SK-N-MC (cell line): ENCODE data around the gene EFNA4.

Experiments used
- DNase-seq: peaks from one replicate; pipeline ENCODE4 v3.0.0-alpha.2; 2011; ENCODE audit warnings: low read depth, low spot score
- H3K27ac ChIP-seq: fragments of 200-600 bp; sonication (generic); 2 replicates; pipeline ENCODE4 v1.5.1; 2016; ENCODE audit warnings: mixed run types
- H3K36me3 ChIP-seq: fragments of 200-600 bp; sonication (generic); 2 replicates; pipeline ENCODE4 v1.6.1; 2017; ENCODE audit warnings: antibody characterized with exemption, low read length, mixed read lengths; ENCODE audit not compliant: insufficient read depth
- H3K4me3 ChIP-seq: fragments of 200-600 bp; sonication (generic); 2 replicates; pipeline ENCODE4 v1.5.1; 2016
- H3K9ac ChIP-seq: fragments of 200-600 bp; sonication (generic); 2 replicates; pipeline ENCODE4 v1.8.0; 2017; ENCODE audit warnings: mixed run types, mixed read lengths; ENCODE audit not compliant: insufficient read length
- H3K9me3 ChIP-seq: fragments of 200-600 bp; sonication (generic); 2 replicates; pipeline ENCODE4 v1.6.1; 2017; ENCODE audit warnings: low read depth, mild to moderate bottlenecking, antibody characterized with exemption, low read length, moderate library complexity, mixed read lengths
- EZH2 ChIP-seq: fragments of 200-600 bp; sonication (generic); IDR thresholded peaks from one replicate; pipeline ENCODE4 v1.6.1; 2017; ENCODE audit warnings: antibody characterized with exemption
- FOXP2 ChIP-seq: optimal IDR thresholded peaks from 2 replicates; pipeline ENCODE3; 2011; ENCODE audit warnings: mild to moderate bottlenecking, moderate library complexity; ENCODE audit not compliant: insufficient read depth; ENCODE audit errors: extremely low read length, control extremely low read depth
- POLR2AphosphoS5 ChIP-seq: IDR thresholded peaks from 2 replicates; pipeline ENCODE4 v1.6.1; 2012; ENCODE audit warnings: mild to moderate bottlenecking, low read depth, low read length, borderline replicate concordance

EFNA4 gene

GRCh38 chr1:155038602-155039307 lies 24.8 kb upstream of the EFNA4 start:
- no peak for TF ChIP-seq FOXP2
- TF ChIP-seq POLR2AphosphoS5 = no peak
- TF ChIP-seq EZH2 = no peak
- Histone ChIP-seq H3K9ac (no peak overlapping the region), H3K36me3 (no peaks in the 10 kb centered on the region), H3K9me3 (no peaks in the 10 kb centered on the region), H3K27ac (no peak overlapping the region), H3K4me3 (no peak overlapping the region)
- no peak for DNase-seq

- Histone ChIP-seq H3K36me3 (no peaks in the 10 kb centered on the region), H3K9ac (no peak overlapping the region), H3K27ac (no peak overlapping the region), H3K4me3 (no peak overlapping the region), H3K9me3 (no peaks in the 10 kb centered on the region)
- TF ChIP-seq POLR2AphosphoS5 (no peak), FOXP2 (no peak), EZH2 (no peak)
- no peak for DNase-seq
These were observed 24.3 kb upstream of the EFNA4 start for GRCh38 chr1:155039308-155039669.

- no peak for TF ChIP-seq EZH2
- no peak for TF ChIP-seq FOXP2
- no peak for TF ChIP-seq POLR2AphosphoS5
- no peaks in the 10 kb centered on the region for H3K9me3 ChIP-seq
- DNase-seq = no peak
- no peak overlapping the region for H3K27ac ChIP-seq
- no peaks in the 10 kb centered on the region for H3K36me3 ChIP-seq
- no peak overlapping the region for H3K4me3 ChIP-seq
- H3K9ac ChIP-seq = no peak overlapping the region
These were observed 23.0 kb upstream of the EFNA4 start for GRCh38 chr1:155040358-155041093.

GRCh38 chr1:155042789-155043188 lies 20.8 kb upstream of the EFNA4 start:
- H3K9ac ChIP-seq = no peak overlapping the region
- H3K36me3 ChIP-seq = no peaks in the 10 kb centered on the region
- TF ChIP-seq EZH2 (no peak), FOXP2 (no peak), POLR2AphosphoS5 (no peak)
- H3K27ac ChIP-seq = no peak overlapping the region
- H3K4me3 ChIP-seq = no peak overlapping the region
- DNase-seq = no peak
- no peaks in the 10 kb centered on the region for H3K9me3 ChIP-seq

GRCh38 chr1:155043301-155043702 lies 20.2 kb upstream of the EFNA4 start:
- Histone ChIP-seq H3K9ac (no peak overlapping the region), H3K36me3 (no peaks in the 10 kb centered on the region), H3K27ac (no peak overlapping the region), H3K4me3 (no peak overlapping the region), H3K9me3 (no peaks in the 10 kb centered on the region)
- DNase-seq = no peak
- TF ChIP-seq POLR2AphosphoS5 = no peak

GRCh38 chr1:155043793-155044192 lies 19.7 kb upstream of the EFNA4 start:
- TF ChIP-seq FOXP2 (no peak), POLR2AphosphoS5 (no peak), EZH2 (no peak)
- Histone ChIP-seq H3K36me3 (no peaks in the 10 kb centered on the region), H3K4me3 (no peak overlapping the region), H3K9ac (no peak overlapping the region), H3K27ac (no peak overlapping the region), H3K9me3 (no peaks in the 10 kb centered on the region)
- DNase-seq = no peak

- H3K4me3 ChIP-seq = no peak overlapping the region
- no peaks in the 10 kb centered on the region for H3K9me3 ChIP-seq
- TF ChIP-seq POLR2AphosphoS5 (no peak), EZH2 (no peak), FOXP2 (no peak)
- no peaks in the 10 kb centered on the region for H3K36me3 ChIP-seq
- H3K9ac ChIP-seq = no peak overlapping the region
- DNase-seq = no peak
- no peak overlapping the region for H3K27ac ChIP-seq
These were observed 19.2 kb upstream of the EFNA4 start for GRCh38 chr1:155044365-155044764.

- Histone ChIP-seq H3K4me3 (no peak overlapping the region), H3K36me3 (no peaks in the 10 kb centered on the region), H3K27ac (no peak overlapping the region), H3K9me3 (no peaks in the 10 kb centered on the region), H3K9ac (no peak overlapping the region)
- TF ChIP-seq EZH2 (no peak), FOXP2 (no peak), POLR2AphosphoS5 (no peak)
- DNase-seq = no peak
These were observed 18.5 kb upstream of the EFNA4 start for GRCh38 chr1:155044812-155045657.
